DND-41 (cell line): Measurements from ENCODE around the gene OST4.
A peak's percentile ranks its signal among the peaks of the same experiment; 100 is the strongest.

ENCODE experiments used
- ATAC-seq: fragments of 200-7000 bp; cut with Tn5 transposase; 3 replicates; pipeline ENCODE4 v1.9.1; 2021; ENCODE audit warnings: low read depth; ENCODE audit not compliant: insufficient read depth
- DNase-seq: peaks from one replicate; pipeline ENCODE4 v3.0.0-alpha.2; 2020
- H2AFZ ChIP-seq: 2 replicates; pipeline ENCODE4 v1.6.0; 2012; ENCODE audit warnings: low read depth, low read length
- H3K27ac ChIP-seq: 2 replicates; pipeline ENCODE4 v1.5.1; 2012; ENCODE audit warnings: low read length, inconsistent platforms
- H3K27me3 ChIP-seq: fragments of 200-600 bp; sonication (generic); 2 replicates; pipeline ENCODE4 v1.6.0; 2012; ENCODE audit warnings: low read length, mild to moderate bottlenecking, inconsistent platforms; ENCODE audit not compliant: insufficient read depth, poor library complexity
- H3K36me3 ChIP-seq: 2 replicates; pipeline ENCODE4 v1.5.1; 2012; ENCODE audit warnings: low read length, inconsistent platforms; ENCODE audit not compliant: insufficient read depth
- H3K4me1 ChIP-seq: 2 replicates; pipeline ENCODE4 v1.5.1; 2012; ENCODE audit warnings: mild to moderate bottlenecking, low read length; ENCODE audit not compliant: insufficient read depth
- H3K4me2 ChIP-seq: 2 replicates; pipeline ENCODE4 v1.6.0; 2012; ENCODE audit warnings: mild to moderate bottlenecking, moderate library complexity, low read length, inconsistent platforms; ENCODE audit not compliant: insufficient read depth
- H3K4me3 ChIP-seq, 2 experiments: fragments of 200-600 bp in 1 of 2; shearing (Covaris generic) in 1 of 2; 2 replicates each; pipeline ENCODE4 v1.5.1; 2012 to 2016; ENCODE audit warnings: inconsistent platforms in 2 of 2, low read length in 2 of 2, mild to moderate bottlenecking in 2 of 2, low read depth in 1 of 2, moderate library complexity in 1 of 2
- H3K79me2 ChIP-seq: 2 replicates; pipeline ENCODE4 v1.6.0; 2012; ENCODE audit warnings: low read length, inconsistent platforms; ENCODE audit not compliant: insufficient read depth
- H3K9ac ChIP-seq: 2 replicates; pipeline ENCODE4 v1.6.0; 2012; ENCODE audit warnings: low read depth, mild to moderate bottlenecking, inconsistent platforms, low read length, moderate library complexity
- H3K9me3 ChIP-seq: 2 replicates; pipeline ENCODE4 v1.5.1; 2012; ENCODE audit warnings: low read length, moderate library complexity, mild to moderate bottlenecking, inconsistent platforms; ENCODE audit not compliant: insufficient read depth, severe bottlenecking
- H4K20me1 ChIP-seq: 2 replicates; pipeline ENCODE4 v1.6.0; 2012; ENCODE audit warnings: low read length; ENCODE audit not compliant: insufficient read depth
- CTCF ChIP-seq: IDR thresholded peaks from 2 replicates; pipeline ENCODE4 v1.5.1; 2012; ENCODE audit warnings: borderline replicate concordance, low read length, moderate library complexity, mild to moderate bottlenecking; ENCODE audit not compliant: poor library complexity, severe bottlenecking; ENCODE audit errors: extremely low read depth
- EZH2 ChIP-seq: IDR thresholded peaks from 3 replicates; pipeline ENCODE4 v1.6.1; 2012; ENCODE audit warnings: borderline replicate concordance, low read depth, mild to moderate bottlenecking, moderate library complexity, low read length, inconsistent platforms; ENCODE audit not compliant: severe bottlenecking

Gene OST4

GRCh38 chr2:27025861-27026851 is 45.3 kb downstream of the OST4 start:
- Histone ChIP-seq H3K36me3 (peaks cover 9% of the 10 kb centered on the region), H3K9me3 (no peaks in the 10 kb centered on the region), H3K4me2 (no peak overlapping the region), H3K4me1 (peaks cover 8% of the 10 kb centered on the region), H3K79me2 (peaks cover 7% of the 10 kb centered on the region; the same call in 1 of the 2 replicates), H3K4me3 (no peak overlapping the region), H2AFZ (no peak overlapping the region), H3K27ac (no peak overlapping the region), H3K9ac (no peak overlapping the region), H4K20me1 (peaks cover 9% of the 10 kb centered on the region; the same call in 1 of the 2 replicates), H3K27me3 (no peaks in the 10 kb centered on the region)
- ATAC-seq (no peak), DNase-seq (no peak)
- TF ChIP-seq EZH2 (no peak), CTCF (no peak)

- Histone ChIP-seq H3K27ac (no peak overlapping the region), H3K4me1 (no peaks in the 10 kb centered on the region), H3K9me3 (no peaks in the 10 kb centered on the region), H3K79me2 (peaks cover 7% of the 10 kb centered on the region; the same call in 1 of the 2 replicates), H3K4me2 (no peak overlapping the region), H2AFZ (no peak overlapping the region), H3K27me3 (no peaks in the 10 kb centered on the region), H4K20me1 (peaks cover 9% of the 10 kb centered on the region; the same call in 1 of the 2 replicates), H3K9ac (no peak overlapping the region), H3K4me3 (no peak overlapping the region), H3K36me3 (peaks cover 9% of the 10 kb centered on the region)
- no peak for DNase-seq
- TF ChIP-seq CTCF (no peak), EZH2 (no peak)
- ATAC-seq = no peak
These were observed 46.1 kb downstream of the OST4 start for GRCh38 chr2:27025281-27025800.

GRCh38 chr2:27024812-27025211 is 46.6 kb downstream of the OST4 start:
- Histone ChIP-seq H3K4me3 (no peak overlapping the region), H3K9ac (no peak overlapping the region), H4K20me1 (peaks cover 9% of the 10 kb centered on the region; the same call in 1 of the 2 replicates), H3K27ac (no peak overlapping the region), H3K9me3 (no peaks in the 10 kb centered on the region), H3K27me3 (no peaks in the 10 kb centered on the region), H3K79me2 (peaks cover 7% of the 10 kb centered on the region; the same call in 1 of the 2 replicates), H2AFZ (no peak overlapping the region), H3K4me2 (no peak overlapping the region), H3K4me1 (no peaks in the 10 kb centered on the region), H3K36me3 (peaks cover 9% of the 10 kb centered on the region)
- no peak for TF ChIP-seq CTCF
- no peak for TF ChIP-seq EZH2
- peak; percentile 29; the same call in 2 of the 3 replicates for ATAC-seq
- DNase-seq = no peak
